HK-2 (cell line): ENCODE measurements around the gene DOCK9.
A peak's percentile ranks its signal among the peaks of the same experiment; 100 is the strongest.
"Not testable (repeated sequence)": the region's sequence is repeated elsewhere in the genome, so short reads cannot be mapped to it uniquely, and the experiment has no call there.

Source experiments
- DNase-seq: peaks from one replicate; pipeline ENCODE4 v3.0.0-alpha.2; 2018; ENCODE audit not compliant: unreplicated experiment

DOCK9 gene

GRCh38 chr13:98916403-98916802, 61.5 kb downstream of the DOCK9 start:
- no peak for DNase-seq

DNA sequence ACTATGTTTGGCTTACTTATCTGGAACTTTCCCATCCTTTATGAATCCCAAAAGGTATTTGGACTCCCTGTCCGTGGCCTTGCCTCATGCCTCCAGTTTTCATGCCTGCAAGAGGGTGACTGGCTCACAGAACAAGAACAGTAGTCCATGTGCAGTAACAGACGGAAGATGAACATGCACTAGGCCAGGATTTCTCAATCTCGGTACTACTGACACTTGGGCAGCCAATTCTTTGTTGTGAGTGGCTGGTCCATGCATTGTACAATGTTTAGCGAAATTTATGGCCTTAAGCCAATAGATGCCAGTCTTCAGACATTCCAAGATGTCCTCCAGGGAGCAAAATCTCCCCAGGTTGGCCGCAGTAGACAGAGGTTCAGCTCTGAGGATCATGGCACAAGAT, 61.9 kb downstream of the DOCK9 start:
- DNase-seq = no peak

- no peak for DNase-seq
These were observed 62.3 kb downstream of the DOCK9 start for GRCh38 chr13:98915563-98915962.

GRCh38 chr13:98913741-98914140, 64.1 kb downstream of the DOCK9 start:
- DNase-seq = no peak

DNA sequence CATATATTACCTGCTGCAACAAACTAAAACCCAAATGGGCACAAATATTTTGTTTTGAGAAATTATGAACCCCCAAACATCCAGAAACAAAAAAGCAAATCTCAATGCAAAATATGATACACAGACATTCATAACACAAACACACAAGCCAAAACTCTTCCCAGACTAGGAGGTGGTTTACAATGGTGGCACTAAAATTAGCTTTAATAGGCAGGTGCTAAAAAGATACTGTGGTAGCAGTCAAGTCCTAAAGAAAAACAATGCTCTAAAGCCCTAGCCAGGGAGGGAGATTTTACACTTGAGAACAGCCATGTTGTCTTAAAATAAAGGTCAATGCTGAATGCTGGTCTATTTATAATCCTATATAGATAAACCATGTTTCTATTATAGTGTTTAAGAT, 65.0 kb downstream of the DOCK9 start:
- no peak for DNase-seq

- DNase-seq = peak; percentile 16
These were observed 67.3 kb downstream of the DOCK9 start for GRCh38 chr13:98910501-98910951.

DNA sequence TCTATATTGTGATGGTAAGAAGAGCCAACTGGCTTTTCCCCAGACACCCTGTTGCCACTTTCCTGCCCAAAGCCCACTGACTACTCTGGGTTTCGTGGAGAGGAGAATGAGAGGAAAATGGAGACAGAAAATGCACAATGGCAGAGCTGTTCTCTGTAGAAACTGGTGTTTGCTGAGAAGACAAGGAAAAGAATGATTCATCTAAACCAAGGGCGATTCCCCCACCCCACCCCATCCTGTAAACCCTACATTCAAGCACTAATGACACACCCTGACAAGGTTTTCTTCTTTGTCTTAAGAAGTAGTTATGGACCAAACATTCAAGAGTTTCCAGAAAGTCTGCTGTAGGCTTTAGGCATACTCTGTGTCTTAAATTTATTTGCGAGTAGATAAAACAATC, 68.8 kb downstream of the DOCK9 start:
- DNase-seq = no peak

- DNase-seq = no peak
These were observed 70.9 kb downstream of the DOCK9 start for GRCh38 chr13:98906746-98907502.

DNA sequence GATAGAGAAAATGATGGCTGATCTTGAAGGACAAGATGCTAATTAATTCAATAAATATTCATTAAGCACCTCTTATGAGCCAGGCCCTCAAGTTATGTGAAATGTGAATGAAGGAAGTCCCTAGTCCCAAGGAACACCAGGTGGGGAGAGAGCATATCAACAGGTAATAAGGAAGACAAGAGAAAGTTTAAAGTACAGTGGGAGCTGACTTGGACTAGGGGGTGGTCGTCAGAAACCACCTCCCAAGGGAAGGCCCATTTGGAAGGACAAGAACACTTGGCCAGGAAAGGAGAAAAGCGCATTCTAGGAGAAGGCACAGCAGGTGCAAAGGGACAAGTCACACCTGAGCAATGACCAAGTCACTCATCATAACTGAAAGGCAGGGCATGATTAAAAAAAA, 72.7 kb downstream of the DOCK9 start:
- DNase-seq = no peak

- no peak for DNase-seq
These were observed 77.4 kb downstream of the DOCK9 start for GRCh38 chr13:98900442-98900841.

- DNase-seq = no peak
These were observed 80.2 kb downstream of the DOCK9 start for GRCh38 chr13:98897706-98898105.

- DNase-seq = no peak
These were observed 81.1 kb downstream of the DOCK9 start for GRCh38 chr13:98896868-98897144.

DNA sequence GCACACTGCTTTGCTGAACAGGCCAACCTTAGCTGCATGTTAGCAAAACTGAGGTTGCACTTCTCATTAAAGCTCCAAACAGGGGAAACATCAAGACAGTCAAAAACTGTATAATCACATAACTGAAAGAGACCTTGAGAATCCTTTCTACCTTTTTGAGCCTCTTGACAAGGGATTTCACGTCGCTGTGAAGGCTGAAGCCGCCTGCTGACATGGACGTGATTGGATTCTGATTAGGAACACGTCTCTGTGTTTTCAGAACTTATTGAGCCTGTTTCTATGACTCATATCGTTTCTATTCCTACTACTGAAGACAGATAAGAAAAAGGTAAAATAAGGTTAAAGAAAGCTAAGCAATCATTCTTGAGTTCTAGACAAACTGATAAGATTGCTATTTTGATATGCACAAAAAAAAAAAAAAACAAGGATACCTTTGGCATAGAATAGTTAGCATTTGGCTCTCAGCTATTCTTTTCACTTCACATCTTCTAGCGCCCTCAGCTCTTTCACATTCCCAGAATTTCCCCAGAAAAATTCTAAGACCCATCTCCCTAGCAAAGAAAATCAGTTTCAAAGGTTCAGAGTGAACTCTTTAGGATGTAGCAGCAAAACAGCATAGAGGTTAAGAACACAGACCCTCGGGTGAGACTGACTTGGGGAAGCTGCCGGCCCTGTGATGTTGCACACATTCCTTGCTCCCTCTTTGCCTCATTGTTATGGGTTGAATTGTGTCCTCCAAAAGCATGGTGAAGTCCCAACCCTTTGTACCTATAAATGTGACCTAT, 81.6 kb downstream of the DOCK9 start:
- DNase-seq = no peak

- DNase-seq = not testable (repeated sequence)
These were observed 83.0 kb downstream of the DOCK9 start for GRCh38 chr13:98894814-98895213.

DNA sequence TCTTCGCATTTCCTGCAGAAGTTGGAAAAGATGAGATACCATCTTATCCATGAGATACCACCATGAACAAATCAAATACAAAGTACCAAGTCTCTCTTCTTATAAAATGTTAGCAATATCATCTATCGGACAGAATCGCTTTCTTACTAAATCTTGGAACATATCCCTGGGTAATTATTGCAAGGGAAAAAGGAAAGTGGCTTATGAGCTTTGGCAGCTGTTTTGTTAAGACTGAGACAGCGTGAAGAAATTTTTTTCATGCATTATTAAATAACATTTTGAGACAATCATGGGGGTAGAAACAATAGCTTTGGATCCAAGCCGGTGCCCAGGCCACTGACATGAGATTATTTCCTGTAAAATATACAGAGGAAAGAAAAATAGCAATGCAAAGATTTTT, 84.5 kb downstream of the DOCK9 start:
- no peak for DNase-seq

GRCh38 chr13:98892821-98893220, 85.0 kb downstream of the DOCK9 start:
- no peak for DNase-seq

GRCh38 chr13:98892077-98892476, 85.8 kb downstream of the DOCK9 start:
- no peak for DNase-seq

DNA sequence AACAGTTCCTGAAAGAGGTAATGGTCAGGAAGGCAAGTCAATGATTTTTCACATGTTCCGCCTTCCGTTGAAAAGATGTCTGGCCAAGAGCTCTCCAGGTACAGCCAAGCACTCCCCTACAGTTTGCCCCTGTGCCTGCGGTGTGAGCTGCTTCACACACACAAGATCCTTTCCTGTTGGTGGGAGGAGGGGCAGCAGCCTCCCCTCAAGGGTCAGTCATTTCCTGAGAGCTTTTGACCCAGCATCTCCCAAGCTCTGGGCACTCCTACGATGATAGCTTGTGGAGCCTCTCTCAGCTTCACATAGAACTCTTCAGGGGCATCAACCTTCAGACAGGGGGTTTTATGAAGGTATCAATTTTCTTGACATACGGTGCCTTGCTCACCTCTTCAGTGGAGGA, 86.9 kb downstream of the DOCK9 start:
- no peak for DNase-seq

DNA sequence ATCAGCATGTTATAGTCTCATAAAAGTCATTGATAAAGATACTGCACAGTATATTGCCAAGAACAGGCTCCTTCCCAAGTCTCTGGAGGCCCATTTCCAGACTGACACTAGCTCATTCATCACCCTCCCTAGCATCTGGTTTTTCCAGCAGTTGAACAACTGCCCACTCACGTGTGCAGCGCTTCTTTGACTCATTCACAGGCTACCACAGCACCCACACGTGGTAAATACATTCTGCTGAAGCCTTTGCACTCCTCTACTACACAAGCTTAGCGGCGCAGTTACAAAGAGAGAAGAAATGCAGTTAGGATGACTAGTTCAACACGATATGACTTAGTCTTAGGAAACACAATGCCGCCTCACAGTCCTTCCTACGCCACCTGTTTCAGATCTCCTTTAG, 87.7 kb downstream of the DOCK9 start:
- peak; percentile 13 for DNase-seq

- no peak for DNase-seq
These were observed 88.3 kb downstream of the DOCK9 start for GRCh38 chr13:98889419-98890085.

DNA sequence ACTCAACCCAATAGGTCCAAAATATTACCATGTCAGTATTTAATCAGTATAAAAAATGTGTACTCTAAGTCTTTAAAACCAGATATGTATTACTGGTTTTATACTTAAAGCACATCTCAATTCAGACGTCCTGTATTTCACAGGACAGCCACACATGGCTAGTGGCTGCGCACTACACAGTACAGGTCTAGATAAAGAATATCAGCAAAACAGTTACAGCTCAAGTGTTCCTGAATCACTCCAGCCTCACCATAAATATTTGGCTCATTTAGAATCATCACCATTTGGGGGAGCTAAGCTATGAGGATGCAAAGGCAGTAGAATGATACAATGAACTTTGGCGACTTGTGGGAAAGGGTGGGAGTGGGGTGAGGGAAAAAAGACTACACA, 89.0 kb downstream of the DOCK9 start:
- DNase-seq = no peak

DNA sequence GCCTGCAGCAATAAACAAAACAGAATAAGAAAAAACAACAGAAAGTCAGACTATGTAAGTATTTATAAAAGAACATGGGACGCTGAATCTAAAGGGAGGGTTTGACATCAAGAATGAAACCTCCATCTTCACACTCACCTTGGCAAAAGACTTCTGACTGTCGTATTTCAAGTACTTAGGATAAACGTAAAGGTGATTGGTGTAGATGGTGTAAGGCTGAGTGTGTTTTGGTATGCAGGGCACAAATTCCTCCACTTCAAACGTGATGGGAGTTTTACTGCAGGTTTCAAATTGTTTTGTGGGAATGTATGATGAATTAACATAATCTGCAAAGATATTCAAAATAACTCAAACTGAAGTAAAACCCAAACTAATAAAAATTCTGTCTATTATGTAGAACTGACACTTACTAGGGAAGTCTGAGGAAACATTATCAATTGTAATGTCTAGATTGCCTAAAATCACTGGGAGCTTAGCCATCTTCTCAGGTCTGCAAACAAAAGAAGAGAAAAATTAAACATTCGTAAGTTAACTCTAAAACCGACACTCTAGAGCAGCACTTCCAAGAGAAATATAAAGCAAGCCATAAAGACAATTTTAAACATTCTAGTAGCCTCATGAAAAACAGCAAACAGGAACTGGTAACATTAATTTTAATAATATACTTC, 89.5 kb downstream of the DOCK9 start:
- DNase-seq = no peak
